ENCODE results near the gene DROSHA.

- TF ChIP-seq POLR2AphosphoS5 (IDR thresholded peaks at IDR 0.05; ENCODE audit: low read depth, low read length) (no peak), CTCF (IDR thresholded peaks at IDR 0.05 in 2 of 3, conservative IDR thresholded peaks at IDR 0.05 in 1 of 3; ENCODE audit: borderline replicate concordance in 1 of 3, insufficient read depth in 1 of 3, low read depth in 2 of 3, low read length in 2 of 3) (no peak), EZH2 (IDR thresholded peaks at IDR 0.05) (no peak), POLR2A (IDR thresholded peaks at IDR 0.05; ENCODE audit: borderline replicate concordance, extremely low read depth, insufficient read depth, insufficient read length) (no peak), RAD21 (IDR thresholded peaks at IDR 0.05; ENCODE audit: low read depth) (no peak), ZFX (IDR thresholded peaks at IDR 0.05) (no peak), CEBPB (IDR thresholded peaks at IDR 0.05; ENCODE audit: low read depth) (no peak), EGR1 (IDR thresholded peaks at IDR 0.05; ENCODE audit: low read depth) (no peak), SRF (IDR thresholded peaks at IDR 0.05; ENCODE audit: low read depth) (no peak), SP1 (IDR thresholded peaks at IDR 0.05; ENCODE audit: low read depth) (no peak), TCF7L2 (IDR thresholded peaks at IDR 0.05; ENCODE audit: borderline replicate concordance, extremely low read depth, insufficient read depth, insufficient read length) (no peak)
These were observed 22.0 kb upstream of the DROSHA start for GRCh38 chr5:31553863-31554262.
